ENCODE measurements around the gene SSB. TPM values are rescaled to one million over a fixed set of nuclear protein-coding genes. Genes with fewer than 3 reads are reported as not detected.
"Not testable (repeated sequence)": the region's sequence is repeated elsewhere in the genome, so short reads cannot be mapped to it uniquely, and the experiment has no call there.

The SSB gene
- total RNA-seq, 1 experiment from 2014 or later = 113 TPM

DNA sequence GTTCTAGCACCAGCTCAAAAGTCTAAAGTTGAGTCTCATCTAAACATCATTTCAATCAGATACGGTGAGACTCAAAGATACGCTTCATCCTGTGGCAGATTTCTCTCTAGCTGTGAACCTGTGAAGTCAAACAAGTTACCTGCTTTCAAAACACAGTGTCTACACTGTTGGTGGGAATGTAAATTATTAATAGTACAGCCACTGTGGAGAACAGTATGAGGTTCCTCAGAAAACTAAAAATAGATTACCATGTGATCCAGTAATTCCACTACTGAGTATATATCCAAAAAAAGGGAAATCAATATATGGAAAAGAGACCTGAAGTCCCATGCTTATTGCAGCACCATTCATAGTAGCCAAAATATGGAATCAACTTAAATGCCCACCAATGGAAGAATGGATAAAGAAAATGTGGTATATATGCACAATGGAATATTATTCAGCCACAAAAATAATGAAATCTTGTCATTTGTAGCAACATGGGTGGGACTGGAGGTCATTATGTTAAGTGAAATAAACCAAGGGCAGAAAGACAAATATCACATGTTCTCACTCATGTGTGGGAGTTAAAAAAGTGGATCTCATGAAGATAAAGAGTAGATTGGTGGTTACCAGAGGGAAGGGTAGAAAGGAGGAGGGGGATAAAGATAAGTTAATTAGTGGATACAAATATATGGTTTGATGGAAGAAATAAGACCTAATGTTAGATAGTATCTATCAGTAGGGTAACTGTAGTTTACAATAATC is 40.2 kb downstream of the SSB start:
- ChIA-PET POLR2A (interaction anchor here (0.7 kb wide), 1 partner anchor 75 kb away, joined by 3 read pairs; no protein-coding TSS in a partner anchor), CTCF (interaction anchor here (0.7 to 1.1 kb wide), 4 partner anchors 10 to 1729 kb away, joined by 3 to 6 read pairs (median 4); partner anchors contain the start of gene METTL5)
- Mint-ChIP-seq H3K4me3 (ENCODE audit: unreplicated experiment) (no peak overlapping the region), H3K36me3 (ENCODE audit: insufficient read depth, unreplicated experiment) (no peaks in the 10 kb centered on the region), H3K27me3 (ENCODE audit: insufficient read depth, unreplicated experiment) (no peaks in the 10 kb centered on the region), H3K27ac (ENCODE audit: low read depth, unreplicated experiment) (no peak overlapping the region), H3K9me3 (ENCODE audit: unreplicated experiment) (no peaks in the 10 kb centered on the region), H3K4me1 (ENCODE audit: insufficient read depth, unreplicated experiment) (peaks cover 6% of the 10 kb centered on the region)
- intact Hi-C loops (cut with micrococcal nuclease) = no loop called here
- no peak for DNase-seq (ENCODE audit: unreplicated experiment)
- TF ChIP-seq, protein P1, sequence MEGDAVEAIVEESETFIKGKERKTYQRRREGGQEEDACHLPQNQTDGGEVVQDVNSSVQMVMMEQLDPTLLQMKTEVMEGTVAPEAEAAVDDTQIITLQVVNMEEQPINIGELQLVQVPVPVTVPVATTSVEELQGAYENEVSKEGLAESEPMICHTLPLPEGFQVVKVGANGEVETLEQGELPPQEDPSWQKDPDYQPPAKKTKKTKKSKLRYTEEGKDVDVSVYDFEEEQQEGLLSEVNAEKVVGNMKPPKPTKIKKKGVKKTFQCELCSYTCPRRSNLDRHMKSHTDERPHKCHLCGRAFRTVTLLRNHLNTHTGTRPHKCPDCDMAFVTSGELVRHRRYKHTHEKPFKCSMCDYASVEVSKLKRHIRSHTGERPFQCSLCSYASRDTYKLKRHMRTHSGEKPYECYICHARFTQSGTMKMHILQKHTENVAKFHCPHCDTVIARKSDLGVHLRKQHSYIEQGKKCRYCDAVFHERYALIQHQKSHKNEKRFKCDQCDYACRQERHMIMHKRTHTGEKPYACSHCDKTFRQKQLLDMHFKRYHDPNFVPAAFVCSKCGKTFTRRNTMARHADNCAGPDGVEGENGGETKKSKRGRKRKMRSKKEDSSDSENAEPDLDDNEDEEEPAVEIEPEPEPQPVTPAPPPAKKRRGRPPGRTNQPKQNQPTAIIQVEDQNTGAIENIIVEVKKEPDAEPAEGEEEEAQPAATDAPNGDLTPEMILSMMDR (IDR thresholded peaks at IDR 0.05; ENCODE audit: unreplicated experiment) = no peak
- BruUV-seq (replicated peaks) = no TSS peak

DNA sequence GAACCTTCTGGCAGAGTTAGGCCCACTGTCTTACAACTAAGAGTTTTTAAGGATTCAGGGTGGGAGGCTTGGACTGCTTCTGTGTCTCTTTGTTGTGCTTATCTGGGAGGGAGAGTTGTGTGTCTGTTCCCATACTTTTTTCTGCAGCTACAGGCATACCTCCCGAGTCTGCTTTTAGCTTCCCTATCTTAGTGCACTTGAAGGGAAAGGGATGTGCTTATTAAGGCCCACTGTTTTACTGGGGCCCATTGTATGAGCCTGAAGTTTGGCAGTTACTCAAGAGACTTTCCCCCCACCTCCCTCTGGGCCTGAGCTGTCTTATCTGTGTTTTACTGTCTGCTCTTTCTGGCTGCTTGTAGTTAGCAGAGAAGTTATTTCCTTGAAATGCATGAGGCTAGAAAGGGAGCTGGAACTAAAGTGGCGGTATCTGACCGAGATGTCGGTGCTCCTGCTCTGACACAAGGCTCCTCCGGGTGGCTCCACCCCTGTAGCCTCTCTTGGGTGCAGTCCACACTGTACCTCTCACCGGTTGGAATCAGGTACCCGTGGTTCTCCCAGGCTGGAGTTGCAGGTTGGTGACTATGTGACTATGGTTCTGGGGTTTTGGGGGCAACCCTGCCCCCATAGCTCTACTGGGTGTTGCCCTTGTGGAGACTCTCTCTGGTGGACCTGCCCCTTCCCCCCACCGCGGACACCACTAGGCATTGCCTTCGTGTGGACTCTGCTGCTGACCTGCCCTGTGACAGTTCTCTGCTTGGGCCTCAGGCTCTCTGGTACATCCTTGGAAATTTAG is 41.5 kb downstream of the SSB start:
- Mint-ChIP-seq H3K27ac (ENCODE audit: low read depth, unreplicated experiment) (no peak overlapping the region), H3K9me3 (ENCODE audit: unreplicated experiment) (no peaks in the 10 kb centered on the region), H3K4me3 (ENCODE audit: unreplicated experiment) (no peak overlapping the region), H3K36me3 (ENCODE audit: insufficient read depth, unreplicated experiment) (no peaks in the 10 kb centered on the region), H3K27me3 (ENCODE audit: insufficient read depth, unreplicated experiment) (no peaks in the 10 kb centered on the region), H3K4me1 (ENCODE audit: insufficient read depth, unreplicated experiment) (peaks cover 12% of the 10 kb centered on the region)
- TF ChIP-seq, protein P1 (IDR thresholded peaks at IDR 0.05; ENCODE audit: unreplicated experiment) = no peak
- ChIA-PET POLR2A (interaction anchor here (0.6 to 1.4 kb wide), 3 partner anchors 9 to 96 kb away, joined by 3 read pairs; partner anchors contain the start of gene METTL5), CTCF (interaction anchor here (0.5 to 1.1 kb wide), 5 partner anchors 11 to 1961 kb away, joined by 3 to 6 read pairs (median 3); partner anchors contain the start of gene METTL5)
- no TSS peak for BruUV-seq (replicated peaks)
- intact Hi-C loops (cut with micrococcal nuclease) = no loop called here
- DNase-seq (ENCODE audit: unreplicated experiment) = no peak

DNA sequence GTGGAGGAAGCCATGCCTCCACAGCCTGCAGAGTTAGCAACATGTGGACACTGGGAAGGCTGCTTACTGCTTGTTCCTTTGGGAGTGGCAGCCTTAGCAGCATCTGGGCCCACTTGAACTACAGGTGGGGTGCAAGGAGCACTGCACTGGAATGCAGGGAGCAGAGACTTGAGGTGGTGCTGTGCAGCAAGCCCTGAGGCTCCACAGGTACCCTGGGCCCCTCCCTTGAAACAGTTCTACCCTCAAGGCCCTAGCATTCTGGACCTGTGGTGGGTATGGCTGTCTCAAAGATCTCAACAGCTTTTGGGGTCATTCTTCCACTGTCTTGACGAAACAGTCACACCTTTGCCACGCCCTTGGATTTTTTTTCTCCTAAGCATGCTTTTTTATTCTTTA is 42.1 kb downstream of the SSB start:
- Mint-ChIP-seq H3K36me3 (ENCODE audit: insufficient read depth, unreplicated experiment) (peaks cover under 1% of the 10 kb centered on the region), H3K4me1 (ENCODE audit: insufficient read depth, unreplicated experiment) (peaks cover 12% of the 10 kb centered on the region), H3K4me3 (ENCODE audit: unreplicated experiment) (no peak overlapping the region), H3K27me3 (ENCODE audit: insufficient read depth, unreplicated experiment) (no peaks in the 10 kb centered on the region), H3K9me3 (ENCODE audit: unreplicated experiment) (no peaks in the 10 kb centered on the region), H3K27ac (ENCODE audit: low read depth, unreplicated experiment) (no peak overlapping the region)
- BruUV-seq (replicated peaks) = no TSS peak
- intact Hi-C loops (cut with micrococcal nuclease) = no loop called here
- no peak for DNase-seq (ENCODE audit: unreplicated experiment)
- ChIA-PET POLR2A (interaction anchor here (1.3 to 1.4 kb wide), 2 partner anchors 9 to 16 kb away, joined by 3 read pairs; partner anchors contain the start of gene METTL5), CTCF (interaction anchor here (0.5 to 0.7 kb wide), 2 partner anchors 52 to 267 kb away, joined by 3 to 4 read pairs; partner anchors contain the start of gene FASTKD1)
- TF ChIP-seq, protein P1 (IDR thresholded peaks at IDR 0.05; ENCODE audit: unreplicated experiment) = no peak

DNA sequence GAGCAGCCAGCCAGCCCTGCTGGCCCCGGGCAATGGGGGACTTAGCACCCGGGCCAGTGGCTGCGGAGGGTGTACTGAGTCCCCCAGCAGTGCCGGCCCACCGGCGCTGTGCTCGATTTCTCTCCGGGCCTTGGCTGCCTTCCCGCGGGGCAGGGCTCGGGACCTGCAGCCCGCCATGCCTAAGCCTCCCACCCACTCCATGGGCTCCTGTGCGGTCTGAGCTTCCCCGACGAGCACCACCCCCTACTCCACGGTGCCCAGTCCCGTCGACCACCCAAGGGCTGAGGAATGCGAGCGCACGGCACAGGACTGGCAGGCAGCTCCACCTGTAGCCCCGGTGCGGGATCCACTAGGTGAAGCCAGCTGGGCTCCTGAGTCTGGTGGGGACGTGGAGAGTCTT is 43.0 kb downstream of the SSB start:
- POLR2A ChIA-PET; H3K9me3 Mint-ChIP-seq (ENCODE audit: unreplicated experiment); H3K27me3 Mint-ChIP-seq (ENCODE audit: insufficient read depth, unreplicated experiment); H3K4me3 Mint-ChIP-seq (ENCODE audit: unreplicated experiment); intact Hi-C loops (cut with micrococcal nuclease); BruUV-seq (replicated peaks); H3K27ac Mint-ChIP-seq (ENCODE audit: low read depth, unreplicated experiment); DNase-seq (ENCODE audit: unreplicated experiment); H3K36me3 Mint-ChIP-seq (ENCODE audit: insufficient read depth, unreplicated experiment): not testable (repeated sequence)
- CTCF ChIA-PET = interaction anchor here (0.7 to 1.6 kb wide), 2 partner anchors 21 to 268 kb away, joined by 3 to 4 read pairs; partner anchors contain the start of gene FASTKD1
- peaks cover 13% of the 10 kb centered on the region for H3K4me1 Mint-ChIP-seq (ENCODE audit: insufficient read depth, unreplicated experiment)

Measured in MCF 10A (cell line).